MV-4-11 (cell line): ENCODE results near the gene GLDC.
A peak's percentile ranks its signal among the peaks of the same experiment; 100 is the strongest.
"Not testable (repeated sequence)": the region's sequence is repeated elsewhere in the genome, so short reads cannot be mapped to it uniquely, and the experiment has no call there.

ENCODE experiments used
- DNase-seq: peaks from one replicate; lab custom pipeline; 2025; lab: John Stamatoyannopoulos, UW

The GLDC gene

DNA sequence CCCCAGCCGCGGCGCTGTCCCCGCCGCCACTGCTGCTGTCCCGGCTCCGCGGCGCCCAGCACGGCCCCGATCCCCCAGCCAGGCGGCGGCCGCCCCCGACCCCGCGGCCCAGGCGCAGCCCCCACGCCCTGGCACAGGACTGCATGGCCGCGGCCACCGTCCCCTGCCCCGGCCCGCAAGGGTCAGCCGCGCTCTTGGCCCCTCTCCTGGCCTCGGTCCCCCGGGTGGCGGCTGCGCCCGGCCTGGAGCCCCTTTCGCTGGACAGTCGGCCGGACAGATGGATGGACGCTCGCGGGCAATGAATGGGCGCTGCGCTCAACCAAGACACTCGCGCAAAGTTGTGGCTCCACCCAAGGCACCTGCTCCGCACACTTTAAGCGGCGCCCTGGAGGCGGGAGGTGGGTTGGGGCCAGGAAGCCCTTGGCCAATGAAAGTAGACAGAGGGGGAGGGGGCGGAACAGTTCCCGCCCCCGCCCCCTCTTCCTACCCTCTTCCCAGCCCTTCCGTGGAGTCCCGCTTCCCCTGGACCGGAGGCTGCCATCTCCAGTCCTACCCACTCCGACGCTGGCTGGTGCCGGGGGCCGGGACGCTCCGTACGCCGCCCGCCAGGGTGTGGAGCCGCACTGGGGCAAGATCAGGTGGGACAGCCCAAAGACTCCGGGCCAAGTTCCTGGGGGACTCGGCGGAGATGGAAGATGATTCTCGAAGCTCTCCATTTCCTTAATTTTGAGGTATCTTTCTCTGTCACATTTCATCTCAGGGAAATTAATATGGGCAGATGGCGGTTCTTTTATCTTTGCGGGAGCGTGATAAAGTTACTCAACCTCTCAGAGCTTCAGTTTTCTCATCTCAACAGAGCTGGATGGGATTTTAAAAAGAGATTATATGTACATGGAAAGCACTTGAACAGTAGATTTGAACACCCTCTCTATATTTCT is at the start of gene GLDC:
GLDC (minus strand) TSS at position 375 of the 938 bp plus-strand sequence; CDS start at position 145, 230 bp downstream.
- no peak for DNase-seq

- peak; percentile 28 for DNase-seq
Measured at GRCh38 chr9:6692881-6693361, 47.4 kb upstream of the GLDC start.

- DNase-seq = no peak
Measured at GRCh38 chr9:6692433-6692832, 46.9 kb upstream of the GLDC start.

DNA sequence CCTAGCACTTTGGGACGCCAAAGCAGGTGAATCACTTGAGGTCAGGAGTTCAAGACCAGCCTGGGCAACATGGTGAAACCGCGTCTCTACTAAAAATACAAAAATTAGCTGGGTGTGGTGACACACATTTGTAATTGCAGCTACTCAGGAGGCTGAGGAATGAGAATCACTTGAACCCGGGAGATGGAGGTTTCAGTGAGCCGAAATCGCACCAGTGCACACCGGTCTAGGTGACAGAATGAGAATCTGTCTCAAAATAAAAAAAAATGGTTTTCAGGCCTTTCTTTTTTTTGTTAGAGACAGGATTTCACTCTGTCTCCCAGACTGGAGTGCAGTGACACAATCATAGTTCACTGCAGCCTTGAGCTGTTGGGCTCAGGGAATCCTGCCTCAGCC is 45.1 kb upstream of the GLDC start:
- not testable (repeated sequence) for DNase-seq

DNA sequence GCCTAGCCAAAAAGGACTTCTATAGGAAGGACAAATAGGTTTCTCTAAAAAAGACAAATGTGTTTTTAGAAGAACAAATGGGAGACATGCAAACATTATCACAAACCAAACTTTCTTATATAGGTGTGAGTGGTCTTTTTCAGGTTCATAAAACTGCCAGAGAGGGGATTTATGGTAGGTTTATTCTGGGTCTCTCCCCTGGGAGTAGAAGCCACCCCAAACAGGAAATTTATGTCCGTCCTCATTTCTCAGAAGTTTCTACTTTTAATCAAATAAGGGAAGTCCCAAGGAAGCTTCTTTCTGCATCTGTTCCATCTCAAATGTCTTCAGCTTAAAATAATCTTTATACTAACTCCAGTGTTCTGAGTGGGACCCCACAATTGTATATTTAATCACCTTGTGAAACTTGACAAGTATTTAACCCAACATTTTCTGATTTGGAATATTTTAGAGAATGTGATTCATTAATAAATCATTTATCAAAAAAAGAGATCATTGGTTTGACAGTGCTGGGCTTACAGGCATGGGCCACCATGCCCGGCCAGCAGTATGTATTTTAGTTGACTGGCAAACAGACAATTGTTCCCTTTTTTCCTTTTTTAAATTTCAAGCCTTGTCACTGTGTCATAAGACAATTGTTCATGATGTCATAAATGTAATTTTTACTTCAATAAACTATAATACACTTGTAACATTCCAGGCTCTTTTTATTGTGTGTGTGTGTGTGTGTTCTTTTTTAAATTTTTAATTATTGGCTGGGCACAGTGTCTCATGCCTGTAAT is 44.6 kb upstream of the GLDC start:
- peak; percentile 44 for DNase-seq

GRCh38 chr9:6687180-6687579 is 41.7 kb upstream of the GLDC start:
- no peak for DNase-seq

GRCh38 chr9:6686396-6686795 is 40.9 kb upstream of the GLDC start:
- peak; percentile 58 for DNase-seq

- DNase-seq = no peak
Measured at GRCh38 chr9:6681957-6682501, 36.5 kb upstream of the GLDC start.

GRCh38 chr9:6681147-6681956 is 35.8 kb upstream of the GLDC start:
- peak; percentile 96 for DNase-seq

GRCh38 chr9:6680797-6681146 is 35.2 kb upstream of the GLDC start:
- peak; percentile 77 for DNase-seq

- DNase-seq = no peak
Measured at GRCh38 chr9:6677803-6678202, 32.3 kb upstream of the GLDC start.

DNA sequence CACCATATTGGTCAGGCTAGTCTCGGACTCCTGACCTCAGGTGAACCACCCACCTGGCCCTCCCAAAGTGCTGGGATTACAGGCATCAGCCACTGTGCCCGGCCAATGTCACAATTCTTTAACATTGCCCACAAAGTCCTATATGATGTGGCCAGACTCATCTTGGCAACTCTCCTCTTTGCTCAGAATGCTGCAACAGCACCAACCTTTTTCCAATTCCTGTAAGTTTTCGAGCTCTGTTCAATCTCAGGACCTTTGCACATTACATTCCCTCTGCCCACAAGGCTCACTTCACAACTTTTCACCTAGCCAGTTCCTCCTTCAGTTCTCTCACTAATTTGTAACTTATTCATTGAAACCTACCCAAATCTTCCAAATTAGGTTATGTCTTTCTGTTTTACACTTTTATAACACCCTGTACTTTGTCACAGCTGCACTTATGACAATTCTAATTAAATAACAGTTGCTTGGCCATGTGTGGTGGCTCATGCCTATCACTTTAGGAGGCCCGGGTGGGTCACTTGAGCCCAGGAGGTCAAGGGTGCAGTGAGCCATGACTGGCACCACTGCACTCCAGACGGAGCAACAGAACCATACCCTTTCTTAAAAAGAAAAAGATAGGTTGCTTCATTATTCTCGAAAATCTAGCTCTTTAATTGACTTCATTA is 30.9 kb upstream of the GLDC start:
- no peak for DNase-seq

- DNase-seq = no peak
Measured at GRCh38 chr9:6675268-6675667, 29.7 kb upstream of the GLDC start.

- no peak for DNase-seq
Measured at GRCh38 chr9:6673326-6674025, 27.9 kb upstream of the GLDC start.

DNA sequence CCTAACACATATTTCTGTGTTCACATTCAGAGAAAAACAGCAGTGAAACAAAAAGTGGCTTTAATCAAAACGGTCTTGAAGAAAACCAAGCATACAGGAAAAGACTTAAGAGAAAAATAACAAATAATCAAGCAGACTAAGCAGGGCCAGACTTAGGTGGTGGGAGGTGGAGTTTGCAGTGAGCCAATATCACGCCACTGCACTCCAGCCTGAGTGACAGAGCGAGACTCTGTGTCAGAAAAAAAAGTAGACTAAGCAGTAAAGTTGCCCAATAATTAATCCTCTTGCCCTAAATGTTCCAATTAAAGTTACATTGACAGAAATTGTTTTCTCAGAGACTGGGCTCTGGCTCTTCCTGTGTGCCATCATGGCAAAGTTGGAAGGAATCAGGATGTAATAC is 26.6 kb upstream of the GLDC start:
- DNase-seq = no peak

- DNase-seq = no peak
Measured at GRCh38 chr9:6671416-6671815, 25.9 kb upstream of the GLDC start.

GRCh38 chr9:6669881-6670280 is 24.4 kb upstream of the GLDC start:
- DNase-seq = no peak

DNA sequence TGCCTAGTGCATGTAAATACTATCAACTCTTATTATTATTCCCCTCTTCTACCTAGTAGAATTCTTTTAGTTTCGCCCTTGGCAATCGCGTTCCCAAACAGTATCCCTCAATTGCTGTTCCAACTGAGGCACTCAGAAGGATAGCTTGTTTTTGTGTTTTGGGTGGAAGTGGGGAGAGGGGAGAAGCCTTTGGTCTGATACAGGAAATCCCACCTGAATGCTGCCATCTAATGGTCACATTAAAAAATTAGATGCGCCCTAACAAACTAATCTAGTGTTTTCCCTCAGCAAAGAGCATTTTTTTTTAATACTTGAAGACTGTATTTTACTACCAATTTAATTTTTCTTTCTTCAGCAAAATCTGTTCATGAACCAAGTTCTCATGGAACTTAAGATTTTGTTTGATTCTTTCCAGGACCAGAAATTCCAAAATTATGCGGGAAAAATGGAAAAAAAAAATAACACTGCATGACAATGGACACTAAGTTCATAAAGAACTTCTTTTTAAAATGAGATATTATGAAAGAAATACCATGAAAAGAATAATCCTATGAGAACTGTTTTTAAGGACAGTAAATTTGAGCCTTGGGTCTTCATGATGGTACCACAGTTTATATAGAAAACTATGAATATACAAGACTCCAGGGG is 22.2 kb upstream of the GLDC start:
- DNase-seq = peak; percentile 17

- no peak for DNase-seq
Measured at GRCh38 chr9:6667080-6667479, 21.6 kb upstream of the GLDC start.

GRCh38 chr9:6665628-6666027 is 20.1 kb upstream of the GLDC start:
- DNase-seq = no peak
